Measurements from ENCODE around the gene CWC22.
"Not testable (repeated sequence)": the region's sequence is repeated elsewhere in the genome, so short reads cannot be mapped to it uniquely, and the experiment has no call there.

The CWC22 gene

GRCh38 chr2:180004731-180005130, 2.4 kb downstream of the CWC22 start:
- FAIRE-seq (no peak), DNase-seq (ENCODE audit: insufficient read length, low spot score) (no peak)

GRCh38 chr2:180003559-180003958, 3.5 kb downstream of the CWC22 start:
- DNase-seq (ENCODE audit: insufficient read length, low spot score) (no peak), FAIRE-seq (no peak)

- FAIRE-seq = no peak
- no peak for DNase-seq (ENCODE audit: insufficient read length, low spot score)
These were observed 4.0 kb downstream of the CWC22 start for GRCh38 chr2:180003073-180003472.

- FAIRE-seq (no peak), DNase-seq (ENCODE audit: insufficient read length, low spot score) (no peak)
These were observed 4.8 kb downstream of the CWC22 start for GRCh38 chr2:180002198-180002770.

- DNase-seq (ENCODE audit: insufficient read length, low spot score) = no peak
- no peak for FAIRE-seq
These were observed 5.4 kb downstream of the CWC22 start for GRCh38 chr2:180001726-180002125.

GRCh38 chr2:180000434-180000833, 6.7 kb downstream of the CWC22 start:
- DNase-seq (ENCODE audit: insufficient read length, low spot score) (no peak), FAIRE-seq (no peak)

GRCh38 chr2:179999000-179999399, 8.1 kb downstream of the CWC22 start:
- FAIRE-seq = no peak

GRCh38 chr2:179995741-179996515, 11.2 kb downstream of the CWC22 start:
- no peak for DNase-seq (ENCODE audit: insufficient read length, low spot score)
- FAIRE-seq = no peak

More at GRCh38 chr2:179999000-179999399, 8.1 kb downstream of the CWC22 start:
- DNase-seq (ENCODE audit: insufficient read length, low spot score) = no peak

- DNase-seq (ENCODE audit: insufficient read length, low spot score) = no peak
- FAIRE-seq = no peak
These were observed 15.8 kb downstream of the CWC22 start for GRCh38 chr2:179991344-179991743.

- DNase-seq (ENCODE audit: insufficient read length, low spot score) (no peak), FAIRE-seq (no peak)
These were observed 16.3 kb downstream of the CWC22 start for GRCh38 chr2:179990676-179991317.

GRCh38 chr2:179987916-179988315, 19.2 kb downstream of the CWC22 start:
- no peak for FAIRE-seq
- DNase-seq (ENCODE audit: insufficient read length, low spot score) = no peak

GRCh38 chr2:179985163-179985820, 21.8 kb downstream of the CWC22 start:
- DNase-seq (ENCODE audit: insufficient read length, low spot score) (no peak), FAIRE-seq (no peak)

- no peak for DNase-seq (ENCODE audit: insufficient read length, low spot score)
- FAIRE-seq = no peak
These were observed 23.7 kb downstream of the CWC22 start for GRCh38 chr2:179983250-179983932.

GRCh38 chr2:179981085-179981484, 26.0 kb downstream of the CWC22 start:
- DNase-seq (ENCODE audit: insufficient read length, low spot score) (no peak), FAIRE-seq (no peak)

- FAIRE-seq (no peak), DNase-seq (ENCODE audit: insufficient read length, low spot score) (no peak)
These were observed 32.3 kb downstream of the CWC22 start for GRCh38 chr2:179974761-179975160.

- FAIRE-seq = no peak
- no peak for DNase-seq (ENCODE audit: insufficient read length, low spot score)
These were observed 40.2 kb downstream of the CWC22 start for GRCh38 chr2:179966778-179967394.

GRCh38 chr2:179965291-179966258, 41.5 kb downstream of the CWC22 start:
- no peak for FAIRE-seq
- DNase-seq (ENCODE audit: insufficient read length, low spot score) = no peak

GRCh38 chr2:179963626-179964025, 43.5 kb downstream of the CWC22 start:
- no peak for FAIRE-seq

GRCh38 chr2:179958251-179958650, 48.8 kb downstream of the CWC22 start:
- not testable (repeated sequence) for FAIRE-seq; DNase-seq (ENCODE audit: insufficient read length, low spot score)

More at GRCh38 chr2:179963626-179964025, 43.5 kb downstream of the CWC22 start:
- DNase-seq (ENCODE audit: insufficient read length, low spot score) = peak; percentile 5
